GM13976 (cell line): Measurements from ENCODE around the gene MAN2B2.

Experiments used
- DNase-seq: peaks from one replicate; pipeline ENCODE4 v3.0.0; 2012; ENCODE audit warnings: low spot score
- CTCF ChIP-seq: IDR thresholded peaks from 2 replicates; pipeline ENCODE4 v1.5.1; 2012; ENCODE audit warnings: borderline replicate concordance, mild to moderate bottlenecking; ENCODE audit not compliant: insufficient read depth; ENCODE audit errors: extremely low read depth, missing control alignments, control extremely low read depth
- in situ Hi-C: fragments of 300-500 bp; cut with MboI; formaldehyde crosslinking; loops from one replicate; pipeline ENCODE4 v1.12.0; 2022; ENCODE audit warnings: low sequenced_read_pairs, mixed read lengths, inconsistent platforms; ENCODE audit not compliant: unreplicated experiment

Gene MAN2B2

GRCh38 chr4:6605114-6605513 lies 30.1 kb downstream of the MAN2B2 start:
- in situ Hi-C loops = no loop called here

GRCh38 chr4:6605605-6606004 lies 30.6 kb downstream of the MAN2B2 start:
- in situ Hi-C loops = no loop called here
- TF ChIP-seq CTCF = no peak
- no peak for DNase-seq

More at GRCh38 chr4:6605114-6605513, 30.1 kb downstream of the MAN2B2 start:
- DNase-seq = no peak
- no peak for TF ChIP-seq CTCF

GRCh38 chr4:6606465-6607235 lies 31.7 kb downstream of the MAN2B2 start:
- DNase-seq = no peak
- in situ Hi-C loops = no loop called here
- TF ChIP-seq CTCF = no peak

GRCh38 chr4:6607368-6608055 lies 32.5 kb downstream of the MAN2B2 start:
- no peak for TF ChIP-seq CTCF
- no peak for DNase-seq
- in situ Hi-C loops = no loop called here

- DNase-seq = no peak
- TF ChIP-seq CTCF = no peak
- in situ Hi-C loops = no loop called here
These were observed 33.9 kb downstream of the MAN2B2 start for GRCh38 chr4:6608758-6609414.

GRCh38 chr4:6609415-6610079 lies 34.6 kb downstream of the MAN2B2 start:
- no peak for TF ChIP-seq CTCF
- DNase-seq = no peak
- in situ Hi-C loops = no loop called here
